Activated CD8-positive, alpha-beta memory T cell treated with anti-CD3 and anti-CD28 coated beads, Interleukin-2, amount 50 U/mL, for 24 hours (primary cell): ENCODE measurements around the gene OR2B2.
A peak's percentile ranks its signal among the peaks of the same experiment; 100 is the strongest.
"Not testable (repeated sequence)": the region's sequence is repeated elsewhere in the genome, so short reads cannot be mapped to it uniquely, and the experiment has no call there.

Experiments
- DNase-seq: peaks from one replicate; pipeline ENCODE4 v3.0.0-alpha.2; 2020; ENCODE audit errors: extremely low read depth

OR2B2 gene

GRCh38 chr6:27911956-27912446 is at the start of gene OR2B2:
OR2B2 (minus strand) TSS chr6:27912396; CDS start chr6:27912319, 77 bp downstream.
- DNase-seq = no peak

- no peak for DNase-seq
These were observed 45.3 kb upstream of the OR2B2 start for GRCh38 chr6:27957516-27957915.

GRCh38 chr6:27956941-27957340 is 44.7 kb upstream of the OR2B2 start, which contains the start of gene OR2B6:
OR2B6 (plus strand) TSS chr6:27957241; CDS start chr6:27957241, 0 bp downstream.
- no peak for DNase-seq

GRCh38 chr6:27951040-27951439 is 38.8 kb upstream of the OR2B2 start:
- DNase-seq = no peak

GRCh38 chr6:27948237-27948636 is 36.0 kb upstream of the OR2B2 start:
- no peak for DNase-seq

- not testable (repeated sequence) for DNase-seq
These were observed 30.9 kb upstream of the OR2B2 start for GRCh38 chr6:27943072-27943471.

GRCh38 chr6:27940766-27941165 is 28.6 kb upstream of the OR2B2 start:
- DNase-seq = no peak

- no peak for DNase-seq
These were observed 19.0 kb upstream of the OR2B2 start for GRCh38 chr6:27931209-27931608.

- DNase-seq = not testable (repeated sequence)
These were observed 17.7 kb upstream of the OR2B2 start for GRCh38 chr6:27929930-27930329.

GRCh38 chr6:27928041-27928440 is 15.8 kb upstream of the OR2B2 start:
- not testable (repeated sequence) for DNase-seq

- DNase-seq = no peak
These were observed 12.0 kb upstream of the OR2B2 start for GRCh38 chr6:27924179-27924578.

- no peak for DNase-seq
These were observed 10.8 kb upstream of the OR2B2 start for GRCh38 chr6:27922949-27923348.

- DNase-seq = no peak
These were observed 4.2 kb downstream of the OR2B2 start for GRCh38 chr6:27908017-27908416.

- peak; percentile 78 for DNase-seq
These were observed 9.6 kb downstream of the OR2B2 start for GRCh38 chr6:27902335-27903314.

GRCh38 chr6:27901801-27902200 is 10.4 kb downstream of the OR2B2 start:
- DNase-seq = no peak

- DNase-seq = not testable (repeated sequence)
These were observed 12.0 kb downstream of the OR2B2 start for GRCh38 chr6:27900197-27900596.

GRCh38 chr6:27899543-27899942 is 12.7 kb downstream of the OR2B2 start:
- DNase-seq = no peak

- no peak for DNase-seq
These were observed 14.5 kb downstream of the OR2B2 start for GRCh38 chr6:27897580-27898206.

GRCh38 chr6:27896398-27896796 is 15.8 kb downstream of the OR2B2 start:
- DNase-seq = no peak

GRCh38 chr6:27894839-27895762 is 17.1 kb downstream of the OR2B2 start:
- DNase-seq = no peak
